SU-DHL-6 (cell line): ENCODE measurements around the gene ACACA.

Source experiments
- CTCF ChIP-seq: fragments of 200-600 bp; sonication (generic); IDR thresholded peaks from one replicate; pipeline ENCODE4 v1.5.1; 2017; ENCODE audit warnings: antibody characterized with exemption, mild to moderate bottlenecking, low read length, moderate library complexity; ENCODE audit not compliant: insufficient read depth, poor library complexity, severe bottlenecking
- EZH2phosphoT487 ChIP-seq: fragments of 200-600 bp; sonication (generic), shearing (Covaris generic); conservative IDR thresholded peaks from 2 replicates; pipeline ENCODE4 v1.6.1; 2018; ENCODE audit warnings: mild to moderate bottlenecking, antibody characterized with exemption, low read length, moderate library complexity, mixed read lengths

- TF ChIP-seq CTCF (no peak), EZH2phosphoT487 (no peak)
Observed at GRCh38 chr17:37037590-37038155, 369.0 kb downstream of the ACACA start.
